ENCODE results near the gene DLL1. TPM values are rescaled to one million over a fixed set of nuclear protein-coding genes. Genes with fewer than 3 reads are reported as not detected.

The DLL1 gene
- total RNA-seq, 2 experiments from 2014 or later = not detected

GRCh38 chr6:170312876-170313275, 22.0 kb upstream of the DLL1 start:
- no peak for DNase-seq (ENCODE audit: low spot score)
- intact Hi-C loops (cut with micrococcal nuclease; ENCODE audit: unreplicated experiment) = no loop called here
- H3K9me2 ChIP-seq (ENCODE audit: insufficient read depth, low read length) = no peaks in the 10 kb centered on the region
- no peaks in the 10 kb centered on the region for H3K9me3 ChIP-seq (ENCODE audit: low read length)
- H3K4me2 ChIP-seq (ENCODE audit: low read length) = no peak overlapping the region
- peaks cover 14% of the 10 kb centered on the region for H3K4me1 ChIP-seq (ENCODE audit: insufficient read depth, low read length, poor library complexity, severe bottlenecking)
- CTCF ChIA-PET (ENCODE audit: unreplicated experiment) = no interaction called here
- H3K79me2 ChIP-seq (ENCODE audit: insufficient read depth, low read depth, low read length) = peaks cover 63% of the 10 kb centered on the region
- POLR2A ChIA-PET = no interaction called here
- H3K27ac ChIP-seq (ENCODE audit: low read depth, low read length, poor library complexity, severe bottlenecking) = no peak overlapping the region
- peaks cover 32% of the 10 kb centered on the region for H3K36me3 ChIP-seq (ENCODE audit: insufficient read depth, low read length)
- peaks cover 22% of the 10 kb centered on the region; the same call in 1 of the 2 replicates for H4K20me1 ChIP-seq (ENCODE audit: insufficient read depth, low read length)
- no peak for TF ChIP-seq CTCF (conservative IDR thresholded peaks at IDR 0.05; ENCODE audit: low read length)
- TF ChIP-seq EZH2phosphoT487 (IDR thresholded peaks at IDR 0.05; ENCODE audit: borderline replicate concordance, low read depth, low read length) = no peak
- no peak overlapping the region for H2AFZ ChIP-seq (ENCODE audit: low read length)
- H3K4me3 ChIP-seq (ENCODE audit: low read depth, low read length, poor library complexity, severe bottlenecking) = no peak overlapping the region
- BruUV-seq (replicated peaks) = no TSS peak

- Histone ChIP-seq H3K27ac (ENCODE audit: low read depth, low read length, poor library complexity, severe bottlenecking) (no peak overlapping the region), H3K4me1 (ENCODE audit: insufficient read depth, low read length, poor library complexity, severe bottlenecking) (peaks cover 19% of the 10 kb centered on the region), H3K36me3 (ENCODE audit: insufficient read depth, low read length) (peaks cover 23% of the 10 kb centered on the region), H3K4me3 (ENCODE audit: low read depth, low read length, poor library complexity, severe bottlenecking) (no peak overlapping the region), H2AFZ (ENCODE audit: low read length) (no peak overlapping the region), H3K4me2 (ENCODE audit: low read length) (no peak overlapping the region), H4K20me1 (ENCODE audit: insufficient read depth, low read length) (peaks cover 28% of the 10 kb centered on the region; the same call in 1 of the 2 replicates), H3K9me2 (ENCODE audit: insufficient read depth, low read length) (no peaks in the 10 kb centered on the region), H3K9me3 (ENCODE audit: low read length) (no peaks in the 10 kb centered on the region), H3K79me2 (ENCODE audit: insufficient read depth, low read depth, low read length) (peaks cover 74% of the 10 kb centered on the region)
- no TSS peak for BruUV-seq (replicated peaks)
- TF ChIP-seq CTCF (conservative IDR thresholded peaks at IDR 0.05; ENCODE audit: low read length) (no peak), EZH2phosphoT487 (IDR thresholded peaks at IDR 0.05; ENCODE audit: borderline replicate concordance, low read depth, low read length) (no peak)
- ChIA-PET POLR2A (interaction anchor here (0.9 to 1.0 kb wide), 3 partner anchors 12 to 173 kb away, joined by 3 read pairs; no protein-coding TSS in a partner anchor), CTCF (ENCODE audit: unreplicated experiment) (no interaction called here)
- DNase-seq (ENCODE audit: low spot score) = no peak
- intact Hi-C loops (cut with micrococcal nuclease; ENCODE audit: unreplicated experiment) = no loop called here
These were observed 20.8 kb upstream of the DLL1 start for GRCh38 chr6:170311696-170312095.

- no TSS peak for BruUV-seq (replicated peaks)
- TF ChIP-seq EZH2phosphoT487 (IDR thresholded peaks at IDR 0.05; ENCODE audit: borderline replicate concordance, low read depth, low read length) = no peak
- TF ChIP-seq CTCF (conservative IDR thresholded peaks at IDR 0.05; ENCODE audit: low read length) = no peak
- H3K4me1 ChIP-seq (ENCODE audit: insufficient read depth, low read length, poor library complexity, severe bottlenecking) = peaks cover 30% of the 10 kb centered on the region
- H3K27ac ChIP-seq (ENCODE audit: low read depth, low read length, poor library complexity, severe bottlenecking) = no peak overlapping the region
- CTCF ChIA-PET (ENCODE audit: unreplicated experiment) = no interaction called here
- no peaks in the 10 kb centered on the region for H3K9me2 ChIP-seq (ENCODE audit: insufficient read depth, low read length)
- intact Hi-C loops (cut with micrococcal nuclease; ENCODE audit: unreplicated experiment) = loop anchor here (10.0 kb wide), 1 partner anchor 246 kb away; the partner anchor contains the start of genes PSMB1 and TBP
- H3K9me3 ChIP-seq (ENCODE audit: low read length) = no peaks in the 10 kb centered on the region
- peak overlapping the region; percentile 99 for H3K4me2 ChIP-seq (ENCODE audit: low read length)
- peaks cover 28% of the 10 kb centered on the region; the same call in 1 of the 2 replicates for H4K20me1 ChIP-seq (ENCODE audit: insufficient read depth, low read length)
- POLR2A ChIA-PET = interaction anchor here (0.6 to 1.7 kb wide), 4 partner anchors 9 to 219 kb away, joined by 3 to 5 read pairs (median 3); no protein-coding TSS in a partner anchor
- H3K4me3 ChIP-seq (ENCODE audit: low read depth, low read length, poor library complexity, severe bottlenecking) = peak overlapping the region; percentile 93
- H3K79me2 ChIP-seq (ENCODE audit: insufficient read depth, low read depth, low read length) = peaks cover 67% of the 10 kb centered on the region
- DNase-seq (ENCODE audit: low spot score) = no peak
- no peak overlapping the region for H2AFZ ChIP-seq (ENCODE audit: low read length)
- H3K36me3 ChIP-seq (ENCODE audit: insufficient read depth, low read length) = peaks cover 18% of the 10 kb centered on the region; the same call in 1 of the 2 replicates
These were observed 17.9 kb upstream of the DLL1 start for GRCh38 chr6:170308761-170309160.

Data from OCI-LY7 (cell line).